Chondrocyte (in vitro differentiated cells): Measurements from ENCODE around the gene MRE11. TPM values are rescaled to one million over a fixed set of nuclear protein-coding genes. Genes with fewer than 3 reads are reported as not detected.

ENCODE experiments used
- DNase-seq: peaks from one replicate; pipeline ENCODE4 v3.0.0; 2021; ENCODE audit warnings: mixed read lengths, low spot score
- H3K27ac Mint-ChIP-seq: one replicate; pipeline ENCODE4 v1.8.0; 2021; ENCODE audit warnings: mild to moderate bottlenecking, moderate library complexity, mixed read lengths; ENCODE audit not compliant: unreplicated experiment
- H3K27me3 Mint-ChIP-seq: 2 replicates; pipeline ENCODE4 v1.8.0; 2021; ENCODE audit warnings: low read depth, mixed read lengths
- H3K36me3 Mint-ChIP-seq: 2 replicates; pipeline ENCODE4 v1.8.0; 2021; ENCODE audit warnings: low read depth, mixed read lengths
- H3K4me1 Mint-ChIP-seq: 2 replicates; pipeline ENCODE4 v1.8.0; 2021; ENCODE audit warnings: low read depth, mild to moderate bottlenecking, mixed read lengths
- H3K4me3 Mint-ChIP-seq: one replicate; pipeline ENCODE4 v1.8.0; 2021; ENCODE audit warnings: mild to moderate bottlenecking, moderate library complexity, mixed read lengths; ENCODE audit not compliant: unreplicated experiment
- H3K9me3 Mint-ChIP-seq: 2 replicates; pipeline ENCODE4 v1.8.0; 2021; ENCODE audit warnings: low read depth, mixed read lengths
- CTCF ChIP-seq: fragments of 200-600 bp; sonication (generic); IDR thresholded peaks from 2 replicates; pipeline ENCODE4 v1.5.0; 2021; ENCODE audit warnings: antibody characterized with exemption, mild to moderate bottlenecking, moderate library complexity
- total RNA-seq: library from RNA; stranded (reverse); gene quantifications from 3 replicates; pipeline ENCODE4 v1.2.1, GENCODE V29; 2021

The MRE11 gene
- total RNA-seq, 1 donor from 2014 or later, result 13.7 TPM

- H3K9me3 Mint-ChIP-seq, result no peaks in the 10 kb centered on the region
- H3K36me3 Mint-ChIP-seq, result peaks cover 7% of the 10 kb centered on the region
- TF ChIP-seq CTCF, result no peak
- no peaks in the 10 kb centered on the region for H3K27me3 Mint-ChIP-seq
- no peaks in the 10 kb centered on the region for H3K4me1 Mint-ChIP-seq
- no peak overlapping the region for H3K4me3 Mint-ChIP-seq
- no peak overlapping the region for H3K27ac Mint-ChIP-seq
- no peak for DNase-seq
Measured at GRCh38 chr11:94449437-94449836, 44.2 kb downstream of the MRE11 start.

GRCh38 chr11:94449029-94449428, 44.6 kb downstream of the MRE11 start:
- TF ChIP-seq CTCF, result no peak
- DNase-seq, result no peak
- no peaks in the 10 kb centered on the region for H3K4me1 Mint-ChIP-seq
- no peaks in the 10 kb centered on the region for H3K27me3 Mint-ChIP-seq
- H3K9me3 Mint-ChIP-seq, result no peaks in the 10 kb centered on the region
- peaks cover 10% of the 10 kb centered on the region for H3K36me3 Mint-ChIP-seq
- H3K27ac Mint-ChIP-seq, result no peak overlapping the region
- no peak overlapping the region for H3K4me3 Mint-ChIP-seq

- DNase-seq, result no peak
- H3K27ac Mint-ChIP-seq, result no peak overlapping the region
- peaks cover 10% of the 10 kb centered on the region for H3K36me3 Mint-ChIP-seq
Measured at GRCh38 chr11:94447149-94447548, 46.5 kb downstream of the MRE11 start.

GRCh38 chr11:94445641-94446040, 48.0 kb downstream of the MRE11 start:
- Mint-ChIP-seq H3K4me3 (no peak overlapping the region), H3K27ac (no peak overlapping the region), H3K4me1 (no peaks in the 10 kb centered on the region), H3K9me3 (no peaks in the 10 kb centered on the region), H3K36me3 (peaks cover 11% of the 10 kb centered on the region), H3K27me3 (no peaks in the 10 kb centered on the region)
- no peak for DNase-seq
- TF ChIP-seq CTCF, result no peak

More at GRCh38 chr11:94447149-94447548, 46.5 kb downstream of the MRE11 start:
- Mint-ChIP-seq H3K9me3 (no peaks in the 10 kb centered on the region), H3K4me3 (no peak overlapping the region), H3K27me3 (no peaks in the 10 kb centered on the region), H3K4me1 (no peaks in the 10 kb centered on the region)
- TF ChIP-seq CTCF, result no peak

GRCh38 chr11:94433049-94433448, 60.6 kb downstream of the MRE11 start:
- H3K27ac Mint-ChIP-seq, result no peak overlapping the region
- no peaks in the 10 kb centered on the region for H3K4me1 Mint-ChIP-seq
- peaks cover 7% of the 10 kb centered on the region for H3K9me3 Mint-ChIP-seq
- TF ChIP-seq CTCF, result no peak
- no peak for DNase-seq
- no peak overlapping the region for H3K4me3 Mint-ChIP-seq
- no peaks in the 10 kb centered on the region for H3K27me3 Mint-ChIP-seq
- H3K36me3 Mint-ChIP-seq, result peaks cover 35% of the 10 kb centered on the region
